GM19035 (cell line): ENCODE results near the gene GPR101.
"Not testable (repeated sequence)": the region's sequence is repeated elsewhere in the genome, so short reads cannot be mapped to it uniquely, and the experiment has no call there.

ENCODE experiments used
- ATAC-seq: cut with Tn5 transposase; IDR thresholded peaks from one replicate; pipeline ENCODE4 v1.9.1; 2021; ENCODE audit not compliant: unreplicated experiment

The GPR101 gene

DNA sequence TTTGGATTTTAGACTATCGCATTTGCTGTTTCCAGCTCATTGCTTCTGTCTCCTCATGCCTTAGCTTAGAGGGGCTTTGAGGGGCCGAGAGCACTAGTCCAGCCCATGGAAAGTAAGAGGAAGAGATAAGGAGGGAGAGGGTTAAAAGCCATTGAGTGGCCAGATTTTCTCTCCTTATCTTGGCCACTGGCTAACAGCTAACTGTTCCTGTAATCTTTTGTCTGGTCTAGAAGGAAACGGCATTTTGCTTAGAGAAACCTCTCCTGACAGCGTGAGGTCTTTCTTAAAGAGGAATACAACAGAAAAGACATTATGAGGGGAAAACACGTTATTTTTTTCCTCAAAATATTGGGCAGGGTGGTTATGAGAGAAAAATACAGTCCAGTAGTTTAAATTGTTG is 7.9 kb downstream of the GPR101 start:
- ATAC-seq = no peak

DNA sequence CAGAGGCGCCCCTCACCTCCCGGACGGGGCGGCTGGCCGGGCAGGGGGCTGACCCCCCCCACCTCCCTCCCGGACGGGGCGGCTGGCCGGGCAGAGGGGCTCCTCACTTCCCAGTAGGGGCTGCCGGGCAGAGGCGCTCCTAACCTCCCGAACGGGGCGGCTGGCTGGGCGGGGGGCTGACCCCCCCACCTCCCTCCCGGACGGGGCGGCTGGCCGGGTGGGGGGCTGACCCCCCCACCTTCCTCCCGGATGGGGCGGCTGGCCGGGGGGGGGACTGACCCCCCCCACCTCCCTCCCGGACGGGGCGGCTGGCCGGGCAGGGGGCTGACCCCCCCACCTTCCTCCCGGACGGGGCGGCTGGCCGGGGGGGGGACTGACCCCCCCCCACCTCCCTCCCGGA is 33.6 kb downstream of the GPR101 start:
- not testable (repeated sequence) for ATAC-seq

DNA sequence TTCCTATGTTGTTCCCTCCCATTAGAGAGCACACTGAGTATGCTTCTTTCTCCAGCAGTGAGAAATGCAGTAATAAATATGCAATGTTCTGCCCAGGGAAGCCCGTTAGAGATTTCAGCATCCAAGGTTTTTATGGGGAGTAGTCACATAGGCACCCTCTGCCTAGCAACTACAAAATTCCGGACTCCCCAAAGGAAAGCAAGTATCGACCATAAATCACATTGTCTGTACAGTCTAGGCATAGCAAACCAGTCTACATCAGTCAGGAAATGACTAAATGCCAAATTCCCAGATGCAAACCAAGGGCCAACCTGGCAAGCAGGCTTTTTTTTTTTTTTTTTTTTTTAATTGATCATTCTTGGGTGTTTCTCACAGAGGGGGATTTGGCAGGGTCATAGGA is 34.8 kb downstream of the GPR101 start:
- ATAC-seq = no peak
